ENCODE measurements around the gene HCAR3. TPM values are rescaled to one million over a fixed set of nuclear protein-coding genes. Genes with fewer than 3 reads are reported as not detected.
"Not testable (repeated sequence)": the region's sequence is repeated elsewhere in the genome, so short reads cannot be mapped to it uniquely, and the experiment has no call there.

Gene HCAR3
- total RNA-seq, 1 donor from 2014 or later, result 6.9 TPM

- DNase-seq, result no peak
- no peak for ATAC-seq
- H3K27ac ChIP-seq, result no peak overlapping the region
These were observed 30.1 kb downstream of the HCAR3 start for GRCh38 chr12:122686538-122686937.

GRCh38 chr12:122684297-122684813 lies 32.3 kb downstream of the HCAR3 start:
- Histone ChIP-seq H3K4me1 (peaks cover 4% of the 10 kb centered on the region), H3K27ac (no peak overlapping the region)
- TF ChIP-seq CTCF (IDR thresholded peaks at IDR 0.05), result no peak

More at GRCh38 chr12:122686538-122686937, 30.1 kb downstream of the HCAR3 start:
- Histone ChIP-seq H3K27me3 (ENCODE audit: low read depth) (no peaks in the 10 kb centered on the region), H3K4me1 (no peaks in the 10 kb centered on the region), H3K4me3 (no peak overlapping the region), H3K36me3 (no peaks in the 10 kb centered on the region), H3K9me3 (no peaks in the 10 kb centered on the region)
- intact Hi-C loops (cut with DNase I), result no loop called here
- TF ChIP-seq CTCF (IDR thresholded peaks at IDR 0.05), result no peak

GRCh38 chr12:122681814-122682213 lies 34.8 kb downstream of the HCAR3 start:
- H3K27ac ChIP-seq, result no peak overlapping the region

More at GRCh38 chr12:122684297-122684813, 32.3 kb downstream of the HCAR3 start:
- Histone ChIP-seq H3K4me3 (no peak overlapping the region), H3K36me3 (no peaks in the 10 kb centered on the region), H3K9me3 (no peaks in the 10 kb centered on the region), H3K27me3 (ENCODE audit: low read depth) (no peaks in the 10 kb centered on the region)
- DNase-seq, result no peak
- ATAC-seq, result no peak
- intact Hi-C loops (cut with DNase I), result no loop called here

GRCh38 chr12:122680989-122681388 lies 35.6 kb downstream of the HCAR3 start:
- ATAC-seq; H3K27me3 ChIP-seq (ENCODE audit: low read depth); H3K27ac ChIP-seq; H3K9me3 ChIP-seq; intact Hi-C loops (cut with DNase I); H3K4me3 ChIP-seq; DNase-seq; H3K36me3 ChIP-seq: not testable (repeated sequence)
- peaks cover 10% of the 10 kb centered on the region for H3K4me1 ChIP-seq

More at GRCh38 chr12:122681814-122682213, 34.8 kb downstream of the HCAR3 start:
- peak; percentile 72 to 87 for ATAC-seq
- H3K27me3 ChIP-seq (ENCODE audit: low read depth), result no peaks in the 10 kb centered on the region
- peaks cover 10% of the 10 kb centered on the region for H3K4me1 ChIP-seq
- no peaks in the 10 kb centered on the region for H3K9me3 ChIP-seq
- H3K36me3 ChIP-seq, result no peaks in the 10 kb centered on the region
- intact Hi-C loops (cut with DNase I), result no loop called here
- no peak for DNase-seq
- no peak for TF ChIP-seq CTCF (IDR thresholded peaks at IDR 0.05)
- H3K4me3 ChIP-seq, result no peak overlapping the region

- peaks cover 10% of the 10 kb centered on the region for H3K4me1 ChIP-seq
- ATAC-seq, DNase-seq: not testable (repeated sequence)
These were observed 39.8 kb downstream of the HCAR3 start for GRCh38 chr12:122676781-122677180.

GRCh38 chr12:122676015-122676414 lies 40.6 kb downstream of the HCAR3 start:
- DNase-seq; H3K9me3 ChIP-seq; ATAC-seq; intact Hi-C loops (cut with DNase I); H3K36me3 ChIP-seq; H3K27me3 ChIP-seq (ENCODE audit: low read depth); H3K4me3 ChIP-seq; H3K27ac ChIP-seq: not testable (repeated sequence)
- peaks cover 10% of the 10 kb centered on the region for H3K4me1 ChIP-seq

More at GRCh38 chr12:122676781-122677180, 39.8 kb downstream of the HCAR3 start:
- H3K27ac ChIP-seq; H3K9me3 ChIP-seq; H3K36me3 ChIP-seq; intact Hi-C loops (cut with DNase I); H3K27me3 ChIP-seq (ENCODE audit: low read depth); H3K4me3 ChIP-seq: not testable (repeated sequence)

- no peak for DNase-seq
These were observed 44.1 kb downstream of the HCAR3 start for GRCh38 chr12:122672515-122672914.

More at GRCh38 chr12:122672515-122672914, 44.1 kb downstream of the HCAR3 start:
- H3K27me3 ChIP-seq (ENCODE audit: low read depth), result no peaks in the 10 kb centered on the region
- intact Hi-C loops (cut with DNase I), result no loop called here
- ATAC-seq, result no peak
- no peak for TF ChIP-seq CTCF (IDR thresholded peaks at IDR 0.05)
- H3K9me3 ChIP-seq, result no peaks in the 10 kb centered on the region
- no peak overlapping the region for H3K27ac ChIP-seq
- no peak overlapping the region for H3K4me3 ChIP-seq
- no peaks in the 10 kb centered on the region for H3K36me3 ChIP-seq
- H3K4me1 ChIP-seq, result no peaks in the 10 kb centered on the region

Measured in lower lobe of right lung (tissue), 2 donors.